HFF-Myc (cell line): ENCODE measurements around the gene FHIP2A.

Experiments
- DNase-seq: peaks from one replicate; pipeline ENCODE4 v3.0.0-alpha.2; 2011; ENCODE audit warnings: low read depth; ENCODE audit errors: extremely low read depth
- H3K4me3 ChIP-seq: replicated peaks from 2 replicates; pipeline ENCODE4 v1.5.1; 2011; ENCODE audit warnings: low read depth, mild to moderate bottlenecking, control low read depth, low read length
- TF ChIP-seq, protein P1 (sequence below): IDR thresholded peaks from 2 replicates; pipeline ENCODE4 v1.5.1; 2012; ENCODE audit warnings: mild to moderate bottlenecking, low read depth, low read length, control low read depth; ENCODE audit errors: missing control alignments

Gene FHIP2A

DNA sequence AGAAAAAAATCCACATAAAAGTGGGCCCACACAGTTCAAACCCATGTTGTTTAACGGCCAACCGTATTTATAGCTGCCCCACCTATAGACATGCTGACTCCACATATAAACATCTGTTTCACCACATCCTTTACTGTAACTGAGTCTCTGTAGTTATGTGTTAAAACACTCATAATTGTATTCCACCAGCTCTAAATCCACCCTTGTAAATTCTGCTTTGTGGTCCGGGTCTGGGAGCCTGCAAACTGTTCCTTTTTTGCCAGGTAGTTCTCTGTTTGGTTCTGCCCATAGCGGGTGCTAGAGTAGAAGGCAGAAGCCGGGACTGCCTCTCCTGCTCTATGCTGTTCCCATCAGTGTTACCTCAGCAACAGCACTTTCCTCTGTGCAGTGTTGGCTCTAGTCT, 20.2 kb upstream of the FHIP2A start:
- TF ChIP-seq, protein P1, sequence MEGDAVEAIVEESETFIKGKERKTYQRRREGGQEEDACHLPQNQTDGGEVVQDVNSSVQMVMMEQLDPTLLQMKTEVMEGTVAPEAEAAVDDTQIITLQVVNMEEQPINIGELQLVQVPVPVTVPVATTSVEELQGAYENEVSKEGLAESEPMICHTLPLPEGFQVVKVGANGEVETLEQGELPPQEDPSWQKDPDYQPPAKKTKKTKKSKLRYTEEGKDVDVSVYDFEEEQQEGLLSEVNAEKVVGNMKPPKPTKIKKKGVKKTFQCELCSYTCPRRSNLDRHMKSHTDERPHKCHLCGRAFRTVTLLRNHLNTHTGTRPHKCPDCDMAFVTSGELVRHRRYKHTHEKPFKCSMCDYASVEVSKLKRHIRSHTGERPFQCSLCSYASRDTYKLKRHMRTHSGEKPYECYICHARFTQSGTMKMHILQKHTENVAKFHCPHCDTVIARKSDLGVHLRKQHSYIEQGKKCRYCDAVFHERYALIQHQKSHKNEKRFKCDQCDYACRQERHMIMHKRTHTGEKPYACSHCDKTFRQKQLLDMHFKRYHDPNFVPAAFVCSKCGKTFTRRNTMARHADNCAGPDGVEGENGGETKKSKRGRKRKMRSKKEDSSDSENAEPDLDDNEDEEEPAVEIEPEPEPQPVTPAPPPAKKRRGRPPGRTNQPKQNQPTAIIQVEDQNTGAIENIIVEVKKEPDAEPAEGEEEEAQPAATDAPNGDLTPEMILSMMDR: no peak
- no peak for DNase-seq
- H3K4me3 ChIP-seq: no peak overlapping the region

DNA sequence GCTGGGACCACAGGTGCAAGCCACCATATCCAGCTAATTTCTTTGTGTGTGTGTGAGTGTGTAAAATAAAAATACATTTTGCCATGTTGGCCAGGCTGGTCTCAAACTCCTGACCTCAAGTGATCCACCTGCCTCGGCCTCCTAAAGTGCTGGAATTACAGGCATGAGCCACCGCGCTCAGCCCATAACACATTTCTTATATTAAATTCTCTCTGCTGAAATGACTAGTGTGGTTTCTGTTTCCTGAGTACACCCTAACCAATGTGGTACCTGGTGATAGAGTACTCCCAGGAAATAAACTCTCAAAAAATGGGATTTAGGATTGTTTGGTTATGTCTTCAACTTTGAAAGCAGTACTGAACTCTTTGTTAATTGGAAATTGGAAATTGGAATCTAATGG, 19.4 kb upstream of the FHIP2A start:
- no peak overlapping the region for H3K4me3 ChIP-seq
- TF ChIP-seq, protein P1: no peak
- DNase-seq: no peak

DNA sequence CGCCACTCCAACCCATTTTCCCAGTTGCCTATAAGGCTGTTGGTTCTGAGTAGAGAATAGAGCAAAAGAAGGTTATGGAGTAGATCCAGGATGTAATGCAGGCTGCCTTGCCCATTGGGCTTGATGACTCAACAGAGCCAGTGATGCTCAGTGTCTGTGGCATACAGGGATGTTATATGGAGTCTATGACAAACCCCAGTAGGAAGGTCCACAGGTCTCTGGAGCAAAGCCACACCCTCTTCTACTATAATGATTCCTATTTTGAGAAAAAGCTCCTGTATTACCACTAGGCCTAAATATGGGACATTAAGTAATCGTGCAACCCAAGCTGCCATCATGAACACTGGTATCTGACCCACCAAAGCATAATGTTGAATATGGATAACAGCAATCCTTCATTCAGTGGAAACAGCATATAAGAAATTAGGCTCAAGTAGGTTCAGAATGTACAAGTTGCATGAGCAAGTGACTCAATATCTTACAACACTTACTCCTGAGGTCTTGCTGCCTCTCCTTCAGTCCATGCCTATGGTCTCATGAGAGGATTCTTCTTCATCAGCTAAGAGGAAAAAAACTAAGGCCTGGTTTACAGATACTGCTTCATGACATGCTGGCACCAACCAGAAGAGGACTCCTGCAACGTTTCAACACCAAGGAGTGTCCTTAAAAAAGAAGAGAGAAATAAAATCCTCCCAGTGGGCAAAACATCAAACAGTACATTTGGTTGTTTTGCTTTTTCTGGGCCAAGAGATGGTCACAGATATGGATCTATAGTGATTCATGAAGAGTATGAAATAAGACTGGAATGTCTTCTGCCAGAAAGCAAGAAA, 14.8 kb upstream of the FHIP2A start:
- no peak for DNase-seq
- TF ChIP-seq, protein P1: no peak
- H3K4me3 ChIP-seq: no peak overlapping the region

DNA sequence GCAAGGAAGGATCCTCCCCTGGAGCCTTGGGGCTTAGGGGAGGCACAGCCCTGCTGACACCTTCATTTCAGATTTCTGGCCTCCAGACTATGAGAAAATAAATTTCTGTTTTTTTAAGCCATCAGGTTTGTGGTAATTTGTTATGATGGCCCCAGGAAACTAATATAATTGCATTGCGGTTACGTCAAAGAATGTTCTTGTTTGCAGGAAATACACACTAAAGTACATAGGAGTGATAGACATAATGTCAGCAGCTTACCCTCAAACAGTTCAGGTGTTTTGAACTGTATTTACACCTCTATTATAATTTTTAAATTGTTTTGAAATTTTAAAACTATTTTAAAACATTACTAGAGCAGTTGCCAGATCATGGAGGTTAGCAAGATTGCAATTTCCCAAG, 12.6 kb upstream of the FHIP2A start:
- DNase-seq: no peak
- TF ChIP-seq, protein P1: no peak
- no peak overlapping the region for H3K4me3 ChIP-seq

DNA sequence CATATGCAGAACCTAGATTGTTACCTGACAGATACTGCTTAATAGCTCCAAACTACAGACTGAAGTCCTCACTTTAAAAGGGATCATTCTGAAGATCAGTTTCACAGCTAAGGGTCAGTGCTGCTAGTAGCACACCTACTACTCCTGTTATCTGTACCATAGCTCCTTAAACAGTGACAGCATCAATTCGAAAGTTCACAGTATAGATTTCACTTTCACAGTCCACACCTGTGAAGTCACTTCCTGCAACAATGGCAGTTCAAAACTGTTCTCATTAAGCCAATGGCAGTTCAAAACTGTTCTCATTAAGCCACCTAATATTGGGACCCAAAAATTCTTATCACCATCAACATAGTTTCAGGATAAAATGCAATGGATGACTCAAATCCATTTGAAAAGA, 10.7 kb upstream of the FHIP2A start:
- no peak overlapping the region for H3K4me3 ChIP-seq
- TF ChIP-seq, protein P1: no peak
- no peak for DNase-seq

DNA sequence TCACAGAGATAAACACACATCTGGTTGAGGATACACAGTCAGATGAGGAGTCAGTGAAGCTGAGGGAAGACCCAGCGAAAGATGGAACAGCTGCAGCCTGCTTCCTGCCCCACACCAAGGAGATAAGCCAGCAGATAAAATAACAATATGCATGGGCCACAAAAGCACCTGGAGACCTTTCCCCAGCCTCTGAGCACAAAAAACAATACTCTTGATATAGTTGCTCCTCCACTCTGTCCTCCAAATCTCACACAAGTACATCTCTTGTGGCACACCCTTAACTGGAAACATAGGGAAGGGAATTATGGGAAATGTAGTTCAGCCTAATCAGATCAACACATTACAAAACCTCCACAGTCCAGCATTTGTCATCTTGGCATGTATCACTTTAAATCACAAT, 9.7 kb upstream of the FHIP2A start:
- no peak for DNase-seq
- H3K4me3 ChIP-seq: no peak overlapping the region
- TF ChIP-seq, protein P1: no peak

DNA sequence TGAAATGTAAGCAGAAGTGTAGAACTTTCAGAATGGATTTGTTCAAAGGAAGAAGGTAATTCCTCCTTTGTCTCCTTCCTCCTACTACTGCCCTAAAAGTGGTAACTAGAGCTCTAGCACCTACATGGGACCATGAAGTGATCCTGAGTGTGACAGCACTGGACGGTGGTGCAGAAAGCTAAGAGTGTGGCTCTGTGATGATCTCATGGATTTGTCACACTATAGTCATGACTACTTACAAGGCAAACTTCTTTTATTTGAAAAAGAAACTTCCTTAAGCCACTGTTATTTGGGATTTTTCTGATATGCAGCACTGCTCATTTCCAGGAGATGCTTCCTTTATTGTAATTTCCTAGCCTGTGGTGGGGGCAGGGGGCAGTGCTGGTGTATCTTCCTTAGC, 5.8 kb upstream of the FHIP2A start:
- H3K4me3 ChIP-seq: no peak overlapping the region
- no peak for DNase-seq
- TF ChIP-seq, protein P1: no peak
